HG03108 (cell line): ENCODE measurements around the gene C13orf46.
"Not testable (repeated sequence)": the region's sequence is repeated elsewhere in the genome, so short reads cannot be mapped to it uniquely, and the experiment has no call there.

Experiments
- ATAC-seq: cut with Tn5 transposase; IDR thresholded peaks from one replicate; pipeline ENCODE4 v1.9.1; 2021; ENCODE audit warnings: moderate library complexity; ENCODE audit not compliant: unreplicated experiment

Gene C13orf46

DNA sequence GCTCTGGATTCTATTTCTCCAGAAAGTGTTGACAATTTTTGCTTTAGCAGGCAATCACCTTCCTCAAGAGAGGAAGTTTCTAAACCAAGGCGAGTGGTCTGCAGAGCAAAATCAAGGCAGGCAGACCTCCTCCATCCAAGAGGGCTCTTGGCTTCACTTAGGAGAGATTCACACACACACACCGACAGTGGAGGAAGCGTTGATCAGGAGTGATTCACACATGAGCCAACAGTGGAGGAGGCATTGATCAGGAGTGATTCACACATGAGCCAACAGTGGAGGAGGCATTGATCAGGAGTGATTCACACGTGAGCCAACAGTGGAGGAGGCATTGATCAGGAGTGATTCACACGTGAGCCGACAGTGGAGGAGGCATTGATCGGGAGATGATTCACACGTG is 60.5 kb downstream of the C13orf46 start:
- ATAC-seq = not testable (repeated sequence)

DNA sequence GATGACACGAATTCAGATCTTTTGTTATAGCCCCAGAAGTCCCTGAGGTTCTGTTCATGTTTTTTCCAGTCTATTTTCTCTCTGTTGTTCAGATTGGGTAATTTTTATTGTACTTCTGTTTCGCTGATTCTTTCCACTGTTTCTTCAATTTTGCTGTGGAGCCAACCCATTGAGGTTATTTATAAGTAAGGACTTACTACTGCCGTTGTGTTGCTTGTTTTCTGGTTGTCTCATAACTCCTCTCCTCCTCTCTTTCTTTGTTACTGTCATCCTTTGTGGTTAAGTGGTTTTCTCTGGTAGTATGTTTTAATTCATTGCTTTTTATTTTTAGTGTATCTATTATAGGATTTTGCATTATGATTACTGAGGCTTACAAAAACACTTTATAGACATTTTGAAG is 61.3 kb downstream of the C13orf46 start:
- no peak for ATAC-seq

DNA sequence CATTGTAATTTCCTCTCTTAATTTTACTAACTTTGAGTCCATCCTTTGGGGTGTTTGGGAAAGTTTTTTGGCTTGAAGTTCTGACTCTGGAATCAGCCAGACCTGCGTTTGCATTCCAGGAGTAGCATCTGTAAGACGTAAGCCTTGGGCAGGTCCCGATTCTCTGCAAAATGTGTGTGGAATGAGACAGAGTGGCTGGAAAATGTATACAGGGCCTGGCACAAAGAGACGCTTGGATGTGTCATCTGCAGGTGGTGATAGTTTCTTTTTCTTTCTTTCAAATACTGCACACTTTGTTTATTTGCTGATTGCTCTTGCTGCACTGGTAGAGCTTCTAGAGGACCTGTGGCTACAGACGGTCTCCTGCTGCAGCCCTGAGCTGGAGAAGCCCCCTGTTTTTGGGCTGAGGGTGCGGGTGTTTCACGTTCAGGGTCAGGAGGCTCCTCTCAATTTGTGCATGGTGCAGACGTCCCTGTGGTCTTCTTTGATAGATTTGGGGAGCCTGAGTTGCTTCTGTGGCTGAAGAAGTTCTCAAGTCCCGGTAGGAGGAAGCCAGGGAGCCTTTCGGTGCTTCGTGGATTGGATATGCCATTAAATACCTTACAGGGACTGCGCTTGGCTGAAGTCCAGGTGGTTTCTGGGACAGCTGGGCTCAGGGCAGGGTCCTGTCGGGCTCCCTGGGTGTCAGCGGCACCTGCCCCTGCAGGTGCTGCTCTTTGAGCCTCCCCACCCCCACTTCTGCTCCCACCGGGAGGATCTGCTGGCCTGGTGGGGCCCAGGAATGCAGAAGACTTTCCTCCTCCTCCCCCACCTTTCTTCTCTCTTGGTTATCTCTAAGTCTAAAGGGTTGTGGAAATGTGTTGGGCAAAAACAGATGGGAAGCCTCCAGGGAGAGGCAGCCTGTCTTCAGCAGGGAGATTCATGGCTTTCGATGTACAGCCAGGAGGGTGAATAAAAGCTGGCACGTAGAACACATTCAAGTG is 66.0 kb downstream of the C13orf46 start:
- ATAC-seq = no peak

DNA sequence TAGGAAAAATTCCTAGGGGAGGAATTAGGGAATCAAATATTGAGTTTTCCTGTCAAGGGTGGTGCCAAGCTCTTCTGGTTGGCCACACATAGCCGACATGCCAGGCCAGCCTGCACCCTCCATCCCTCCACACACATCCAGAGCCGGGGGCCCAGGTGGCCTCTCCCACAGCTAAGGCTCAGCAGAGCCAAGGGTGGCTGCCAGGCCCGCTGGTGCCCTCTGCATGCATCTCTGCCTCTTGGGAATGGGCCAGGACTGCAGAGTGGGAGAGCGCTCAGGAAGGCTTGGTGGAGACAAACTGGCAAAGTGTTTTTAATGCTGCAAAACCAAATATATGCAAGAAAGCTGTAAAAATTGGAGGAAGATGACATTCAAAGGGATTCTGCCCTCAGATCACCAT is 67.3 kb downstream of the C13orf46 start:
- no peak for ATAC-seq

DNA sequence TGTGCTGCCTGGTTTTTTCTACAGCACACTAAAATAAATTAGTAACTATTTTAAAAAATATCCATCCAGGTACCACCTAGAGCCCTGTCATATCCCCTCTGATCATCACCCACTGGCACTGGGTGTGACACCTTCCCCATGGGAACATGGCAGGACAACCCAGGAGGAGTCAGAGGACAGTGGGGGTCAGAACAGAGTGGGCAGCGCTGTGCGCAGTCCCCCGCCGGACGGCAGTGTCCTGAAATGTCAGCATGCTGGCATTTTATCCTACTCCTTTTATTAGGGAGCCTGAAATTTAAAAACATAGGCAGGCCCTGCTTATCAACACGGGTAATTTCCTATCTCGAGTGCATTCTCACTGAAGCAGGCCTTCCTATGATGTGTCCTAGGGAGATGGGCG is 67.9 kb downstream of the C13orf46 start:
- ATAC-seq = no peak

DNA sequence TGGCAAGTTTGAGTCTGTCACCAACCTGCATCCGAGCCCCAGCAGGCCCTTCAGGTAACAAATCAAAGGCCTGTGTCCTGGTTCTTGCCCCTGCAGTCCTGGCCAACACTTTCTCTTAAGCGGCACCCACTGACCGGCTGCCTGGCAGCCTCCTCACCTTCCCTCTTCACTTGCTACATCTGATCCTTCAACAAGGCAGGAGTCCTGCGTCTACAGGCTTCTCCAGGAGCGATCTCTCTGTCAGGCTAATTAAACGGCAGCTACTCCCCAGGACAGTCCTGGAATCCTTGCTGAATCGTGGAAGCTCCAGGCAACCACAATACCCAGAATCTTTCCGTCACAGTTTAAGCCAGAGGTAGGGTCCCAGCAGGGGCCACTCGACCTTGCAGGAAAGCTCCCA is 68.9 kb downstream of the C13orf46 start:
- no peak for ATAC-seq

DNA sequence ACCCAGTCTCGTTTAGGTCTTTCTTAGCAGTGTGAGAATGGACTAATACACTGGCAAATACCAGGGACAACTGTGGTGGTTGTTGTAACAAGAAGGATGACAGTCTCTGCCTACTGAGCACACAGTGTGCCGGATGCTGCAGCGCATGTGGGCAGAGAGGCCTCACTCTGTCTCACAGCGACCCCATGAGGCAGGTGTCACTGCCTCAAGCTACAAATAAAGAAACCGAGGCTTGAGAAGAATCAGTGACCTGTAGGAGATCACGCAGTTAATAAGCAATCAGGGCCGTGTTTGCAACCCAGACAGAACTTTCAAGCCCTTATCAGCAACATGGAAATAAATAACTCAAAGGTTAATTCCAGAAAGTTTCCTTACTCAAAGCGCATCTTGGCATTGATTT is 69.5 kb downstream of the C13orf46 start:
- no peak for ATAC-seq

DNA sequence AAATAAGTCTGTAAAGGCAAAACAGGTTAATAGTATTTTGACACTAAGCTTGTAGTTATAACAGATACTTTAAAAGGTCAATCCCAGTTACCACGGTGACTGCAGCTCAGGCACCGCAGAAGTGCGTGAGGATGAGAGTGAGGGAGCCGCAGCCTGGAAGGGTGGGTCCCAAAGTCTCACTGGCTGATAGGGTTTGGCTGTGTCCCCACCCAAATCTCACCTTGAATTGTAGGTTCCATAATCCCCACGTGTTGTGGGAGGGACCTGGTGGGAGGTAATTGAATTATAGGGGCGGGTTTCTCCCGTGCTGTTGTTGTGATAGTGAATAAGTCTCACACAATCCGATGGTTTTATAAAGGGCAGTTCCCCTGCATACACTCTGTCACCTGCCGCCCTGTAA is 70.0 kb downstream of the C13orf46 start:
- ATAC-seq = no peak
